Peyer's patch (tissue), 4 donors: ENCODE results near the gene NPY4R.
"Not testable (repeated sequence)": the region's sequence is repeated elsewhere in the genome, so short reads cannot be mapped to it uniquely, and the experiment has no call there.

ENCODE experiments used
- CTCF ChIP-seq, 6 experiments: fragments of 450-650 bp in 4 of 6; fragments of 200-600 bp in 2 of 6; sonication (generic) in 1 of 6; IDR thresholded peaks; one replicate each; pipeline ENCODE4 v1.5.1; 2017 to 2019; ENCODE audit warnings: antibody characterized with exemption in 6 of 6, mild to moderate bottlenecking in 3 of 6, moderate library complexity in 1 of 6
- POLR2A ChIP-seq, 2 donors: fragments of 450-650 bp; IDR thresholded peaks; one replicate each; pipeline ENCODE4 v1.5.1; 2017; ENCODE audit warnings: antibody characterized with exemption in 2 of 2, mild to moderate bottlenecking in 2 of 2, moderate library complexity in 2 of 2

- not testable (repeated sequence) for TF ChIP-seq CTCF, POLR2A (IDR thresholded peaks at IDR 0.05)
Measured at GRCh38 chr10:46497401-46497800, 31.6 kb upstream of the NPY4R start.
